K562 (cell line): Measurements from ENCODE around the gene SPEG. TPM values are rescaled to one million over a fixed set of nuclear protein-coding genes. Genes with fewer than 3 reads are reported as not detected.

Source experiments
- ATAC-seq: fragments of 200-7000 bp; cut with Tn5 transposase; 3 replicates; pipeline ENCODE4 v1.9.1; 2020; ENCODE audit warnings: moderate library complexity
- BruUV-seq: library from RNA; stranded (reverse); fragments of 400-500 nt; replicated peaks from 2 replicates; lab custom pipeline; 2021; lab: Mats Ljungman, UMichigan
- CTCF ChIA-PET: fragments of 300-600 bp; formaldehyde crosslinking; extraction: SDS; loops from one replicate; lab custom pipeline; 2021; ENCODE audit warnings: low intra/inter-chr PET ratio; lab: Yijun Ruan, JAX
- POLR2A ChIA-PET: fragments of 300-600, 350-650 bp; sonication (Branson Sonifier 250); formaldehyde crosslinking; extraction: SDS; loops from one replicate; lab custom pipeline; 2021; ENCODE audit warnings: antibody characterized with exemption, inconsistent platforms; lab: Yijun Ruan, JAX
- DNase-seq, 4 experiments: peaks; one replicate each; pipeline versions ENCODE4 v3.0.0 to v3.0.0-alpha.2; 2011 to 2018; ENCODE audit warnings: low spot score in 3 of 4, mixed read lengths in 3 of 4; ENCODE audit errors: extremely low read depth in 1 of 4
- FAIRE-seq: peaks from 2 replicates; lab custom pipeline; 2011; peaks lifted over from hg19 to GRCh38; lab: Jason Lieb, UNC
- H2AFZ ChIP-seq: 2 replicates; pipeline ENCODE4 v1.6.0; 2011; ENCODE audit warnings: low read depth, low read length, control low read depth, inconsistent platforms
- H3K27ac ChIP-seq: fragments of 200-600 bp; 3 replicates; pipeline ENCODE4 v1.8.0; 2011; ENCODE audit warnings: low read depth, mild to moderate bottlenecking, control low read depth, inconsistent platforms, low read length, moderate library complexity, mixed read lengths; ENCODE audit errors: extremely low read depth
- H3K27me3 ChIP-seq, 2 experiments: fragments of 300-600 bp in 1 of 2; 2 replicates in 1 of 2; 3 replicates in 1 of 2; pipeline versions ENCODE4 v1.6.0 to v1.8.0; 2011; ENCODE audit warnings: inconsistent platforms in 2 of 2, low read length in 2 of 2, mild to moderate bottlenecking in 1 of 2, mixed read lengths in 1 of 2, moderate library complexity in 1 of 2; ENCODE audit not compliant: control insufficient read depth in 2 of 2, insufficient read depth in 2 of 2
- H3K36me3 ChIP-seq: fragments of 300-600 bp; 3 replicates; pipeline ENCODE4 v1.8.0; 2011; ENCODE audit warnings: mild to moderate bottlenecking, low read length, inconsistent platforms; ENCODE audit not compliant: control insufficient read depth, insufficient read depth
- H3K4me1 ChIP-seq, 2 experiments: fragments of 200-600 bp in 1 of 2; replicated peaks in 1 of 2; 2 replicates in 1 of 2; 3 replicates in 1 of 2; pipeline versions ENCODE4 v1.5.1 to v1.8.0; 2011; ENCODE audit warnings: inconsistent platforms in 2 of 2, low read length in 2 of 2, mild to moderate bottlenecking in 1 of 2, mixed read lengths in 1 of 2, moderate library complexity in 1 of 2; ENCODE audit not compliant: control insufficient read depth in 2 of 2, insufficient read depth in 2 of 2
- H3K4me2 ChIP-seq: 2 replicates; pipeline ENCODE4 v1.6.1; 2011; ENCODE audit warnings: low read length, control low read depth, inconsistent platforms, mixed read lengths; ENCODE audit not compliant: insufficient read depth
- H3K4me3 ChIP-seq: fragments of 200-600 bp; sonication (generic), shearing (Covaris generic); 2 replicates; pipeline ENCODE4 v1.5.1; 2016; ENCODE audit warnings: control low read depth, inconsistent platforms
- H3K79me2 ChIP-seq: fragments of 200-600 bp; 3 replicates; pipeline ENCODE4 v1.8.0; 2011; ENCODE audit warnings: low read length, inconsistent platforms; ENCODE audit not compliant: control insufficient read depth, insufficient read depth
- H3K9ac ChIP-seq, 2 experiments: 2 replicates each; pipeline versions ENCODE4 v1.6.0 to v1.6.1; 2011; ENCODE audit warnings: low read depth in 2 of 2, low read length in 2 of 2, control low read depth in 1 of 2, inconsistent platforms in 1 of 2, mild to moderate bottlenecking in 1 of 2, mixed read lengths in 1 of 2; ENCODE audit not compliant: insufficient read depth in 1 of 2
- H3K9me1 ChIP-seq: one replicate; pipeline ENCODE4 v1.6.0; 2011; ENCODE audit warnings: inconsistent platforms, mild to moderate bottlenecking, low read length, moderate library complexity; ENCODE audit not compliant: control insufficient read depth, insufficient read depth
- H3K9me3 ChIP-seq: replicated peaks from 2 replicates; pipeline ENCODE4 v1.5.1; 2011; ENCODE audit warnings: low read depth, low read length, inconsistent platforms; ENCODE audit not compliant: control insufficient read depth, insufficient read depth
- H4K20me1 ChIP-seq: replicated peaks from 2 replicates; pipeline ENCODE4 v1.6.1; 2011; ENCODE audit warnings: low read length, inconsistent platforms, mixed read lengths; ENCODE audit not compliant: control insufficient read depth, insufficient read depth
- CREB5 ChIP-seq: fragments of 250-450 bp; sonication (Bioruptor Pico); IDR thresholded peaks from 2 replicates; pipeline ENCODE4 v1.5.0; 2020; ENCODE audit warnings: mild to moderate bottlenecking
- ELF2 ChIP-seq: fragments of 250-450 bp; sonication (Bioruptor Pico); IDR thresholded peaks from 2 replicates; pipeline ENCODE4 v1.5.0; 2021; ENCODE audit warnings: mild to moderate bottlenecking
- HDAC8 ChIP-seq: fragments of 450-650 bp; IDR thresholded peaks from 2 replicates; pipeline ENCODE4 v1.6.1; 2016; ENCODE audit warnings: mild to moderate bottlenecking, missing genetic modification characterization, moderate library complexity, missing compliant biosample characterization
- POLR2G ChIP-seq: fragments of 200-400 bp; formaldehyde crosslinking; IDR thresholded peaks from 2 replicates; pipeline ENCODE4 v1.6.1; 2017; ENCODE audit warnings: low read depth, mild to moderate bottlenecking, antibody characterized with exemption, low read length, moderate library complexity
- WGBS: fragments of 100-300 bp; shearing (Covaris generic); methylation state at CpG from one replicate; pipeline ENCODE4 v1.1.6; 2016; ENCODE audit warnings: low coverage, mixed read lengths; ENCODE audit not compliant: insufficient coverage; ENCODE audit errors: missing lambda C conversion rate; 5-methylcytosine and 5-hydroxymethylcytosine counted together
- in situ Hi-C: fragments of 300-500 bp; cut with MboI; formaldehyde crosslinking; loops from 4 replicates; pipeline ENCODE4 v1.15.0; 2018; ENCODE audit warnings: inconsistent platforms, mixed read lengths
- intact Hi-C: fragments of 100-400 bp; cut with micrococcal nuclease; formaldehyde crosslinking; loops from 2 replicates; pipeline ENCODE4 v1.14.2; 2022
- polyA plus RNA-seq, 8 experiments: library from polyadenylated mRNA; depleted of rRNA in 4 of 8; stranded (reverse) in 5 of 8; unstranded in 3 of 8; fragments of >200 nt; fragmentation: Nextera tagmentation in 2 of 8; fragmentation: Illumina TruSeq in 1 of 8; extraction: Ambion mirVana in 2 of 8; extraction: Trizol in 1 of 8; gene quantifications; 2 replicates each; pipeline versions ENCODE4 v1.2.1 to v1.2.3, GENCODE V29; 2011 to 2014; ENCODE audit warnings: inconsistent platforms in 1 of 8, missing spikeins in 1 of 8
- total RNA-seq, 7 experiments: library from RNA; depleted of rRNA in 6 of 7; stranded (reverse); fragments of >200 nt in 6 of 7; fragmentation: Illumina TruSeq in 2 of 7; extraction: Trizol in 2 of 7; gene quantifications; 2 replicates each; pipeline versions ENCODE4 v1.2.1 to v1.2.3, GENCODE V29; 2011 to 2021; ENCODE audit warnings: low replicate concordance in 1 of 7
- TF ChIP-seq, protein P1 (sequence below): fragments of 250-450 bp; sonication (Bioruptor Pico); IDR thresholded peaks from 2 replicates; pipeline ENCODE4 v1.4.0; 2020

SPEG gene
- total and polyA plus RNA-seq, 9 of the 15 experiments (the other 6 are each of a cell fraction or from before 2014, with no cell fraction given), result 0.49 to 8.7 (median 3.0) TPM

DNA sequence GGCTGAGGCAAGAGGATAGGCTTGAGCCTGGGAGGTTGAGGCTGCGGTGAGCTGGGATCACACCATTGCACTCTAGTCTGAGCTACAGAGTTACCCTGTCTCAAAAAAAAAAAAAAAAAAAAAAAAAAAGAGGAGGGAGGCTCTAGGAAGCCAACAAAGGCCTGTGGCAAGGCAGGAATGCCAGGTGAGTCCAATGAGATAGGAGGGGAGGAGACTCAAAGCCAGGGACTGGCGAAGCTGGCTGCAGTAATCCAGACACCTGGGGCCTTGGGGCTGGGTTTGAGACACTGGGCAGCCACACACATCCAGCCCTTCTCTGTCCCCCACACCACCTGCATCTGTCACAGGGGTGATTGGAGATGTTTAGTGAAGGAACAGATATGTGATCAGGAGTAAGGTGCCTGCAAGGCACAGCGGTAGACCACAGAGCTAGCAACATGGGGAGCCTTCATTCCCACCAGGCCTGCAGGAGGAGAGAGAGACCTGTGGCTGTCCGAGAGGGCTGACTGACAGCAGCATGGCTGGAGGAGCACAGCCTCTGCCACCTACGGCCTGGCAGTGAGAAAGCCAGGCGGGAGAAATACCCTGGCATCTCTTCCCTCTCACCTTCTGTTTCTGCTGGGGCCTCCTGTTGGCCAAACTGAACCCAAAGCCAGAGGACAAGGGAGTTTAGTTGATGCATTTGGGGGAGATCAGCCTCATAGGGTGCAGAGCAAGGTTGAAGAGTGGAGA, 99.5 kb downstream of the SPEG start (continued):
- TF ChIP-seq CREB5 (CRISPR knock-in tag), result no peak
- TF ChIP-seq ELF2 (CRISPR knock-in tag), result no peak
- TF ChIP-seq, protein P1, sequence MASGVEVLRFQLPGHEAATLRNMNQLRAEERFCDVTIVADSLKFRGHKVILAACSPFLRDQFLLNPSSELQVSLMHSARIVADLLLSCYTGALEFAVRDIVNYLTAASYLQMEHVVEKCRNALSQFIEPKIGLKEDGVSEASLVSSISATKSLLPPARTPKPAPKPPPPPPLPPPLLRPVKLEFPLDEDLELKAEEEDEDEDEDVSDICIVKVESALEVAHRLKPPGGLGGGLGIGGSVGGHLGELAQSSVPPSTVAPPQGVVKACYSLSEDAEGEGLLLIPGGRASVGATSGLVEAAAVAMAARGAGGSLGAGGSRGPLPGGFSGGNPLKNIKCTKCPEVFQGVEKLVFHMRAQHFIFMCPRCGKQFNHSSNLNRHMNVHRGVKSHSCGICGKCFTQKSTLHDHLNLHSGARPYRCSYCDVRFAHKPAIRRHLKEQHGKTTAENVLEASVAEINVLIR, result no peak

DNA sequence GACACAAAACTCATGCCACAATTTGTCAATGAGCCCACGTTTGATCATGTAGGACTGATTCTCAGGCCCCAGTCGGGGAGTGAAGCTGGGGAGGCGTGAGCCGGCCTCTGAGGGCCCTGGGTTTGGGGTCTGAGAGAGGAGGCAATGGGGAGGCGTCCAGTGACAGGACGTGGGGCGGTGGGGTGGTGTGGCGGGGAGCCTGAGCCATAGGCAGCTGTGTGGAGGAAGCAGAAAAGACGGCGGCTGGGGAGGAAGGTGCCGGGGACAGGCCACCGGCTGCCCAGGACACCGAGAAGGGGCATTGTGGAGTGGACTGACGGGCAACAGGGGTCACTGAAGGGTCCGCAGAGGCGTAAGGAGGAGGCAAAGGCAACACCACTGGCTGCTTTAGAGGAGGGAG, 101.8 kb downstream of the SPEG start:
- Histone ChIP-seq H3K9me1 (no peaks in the 10 kb centered on the region), H3K27ac (no peak overlapping the region), H4K20me1 (peaks cover 17% of the 10 kb centered on the region; the same call in 1 of the 2 replicates), H3K36me3 (peaks cover 65% of the 10 kb centered on the region; the same call in 2 of the 3 replicates), H3K4me1 (peaks cover 0 to 55% of the 10 kb centered on the region in 2 experiments; a peak in 3 of 5 replicates), H2AFZ (no peak overlapping the region), H3K9ac (peak overlapping the region in 1 of 2 experiments; percentile 58; a peak in 2 of 4 replicates), H3K9me3 (no peaks in the 10 kb centered on the region), H3K27me3 (no peaks in the 10 kb centered on the region), H3K4me3 (no peak overlapping the region), H3K79me2 (peaks cover 21% of the 10 kb centered on the region), H3K4me2 (no peak overlapping the region)
- ATAC-seq (no peak), DNase-seq (no peak), FAIRE-seq (no peak)
- intact Hi-C loops (no loop called here), in situ Hi-C loops (no loop called here)
- TF ChIP-seq HDAC8 (tag) (no peak), POLR2G (peak; percentile 61)
- 56% methylated on average over 4 of the region's 16 CpGs for WGBS
- BruUV-seq, result no TSS peak
- CTCF ChIA-PET, result no interaction called here
- POLR2A ChIA-PET, result interaction anchor here (0.6 to 1.0 kb wide), 4 partner anchors 15 to 106 kb away, joined by 3 to 4 read pairs (median 3); no protein-coding TSS in a partner anchor
